HEK293 (cell line): ENCODE measurements around the gene PCSK5.

Experiments used
- FEZF1 ChIP-seq: fragments of 450-650 bp; formaldehyde crosslinking; IDR thresholded peaks from 2 replicates; pipeline ENCODE4 v1.5.1; 2016; ENCODE audit warnings: missing biosample characterization, missing genetic modification characterization
- GFI1B ChIP-seq: fragments of 450-650 bp; formaldehyde crosslinking; IDR thresholded peaks from 2 replicates; pipeline ENCODE4 v1.5.1; 2016; ENCODE audit warnings: missing biosample characterization, missing genetic modification characterization
- OSR2 ChIP-seq: fragments of 450-650 bp; formaldehyde crosslinking; IDR thresholded peaks from 2 replicates; pipeline ENCODE4 v1.5.1; 2016; ENCODE audit warnings: missing biosample characterization, missing genetic modification characterization
- RBAK ChIP-seq: fragments of 450-650 bp; formaldehyde crosslinking; IDR thresholded peaks from 2 replicates; pipeline ENCODE4 v1.5.1; 2016; ENCODE audit warnings: missing biosample characterization, missing genetic modification characterization
- SCRT2 ChIP-seq: fragments of 450-650 bp; formaldehyde crosslinking; IDR thresholded peaks from 2 replicates; pipeline ENCODE4 v1.5.1; 2016; ENCODE audit warnings: missing biosample characterization, missing genetic modification characterization
- SP3 ChIP-seq: fragments of 450-650 bp; formaldehyde crosslinking; IDR thresholded peaks from 2 replicates; pipeline ENCODE4 v1.5.1; 2016; ENCODE audit warnings: missing biosample characterization, missing genetic modification characterization
- TRIM28 ChIP-seq: IDR thresholded peaks from 2 replicates; pipeline ENCODE4 v1.6.1; 2011; ENCODE audit warnings: low read length, control low read depth, borderline replicate concordance
- ZBTB48 ChIP-seq: fragments of 450-650 bp; formaldehyde crosslinking; IDR thresholded peaks from 2 replicates; pipeline ENCODE4 v1.5.1; 2016; ENCODE audit warnings: missing biosample characterization, missing genetic modification characterization
- ZFP41 ChIP-seq: fragments of 450-650 bp; formaldehyde crosslinking; IDR thresholded peaks from 2 replicates; pipeline ENCODE4 v1.5.1; 2016; ENCODE audit warnings: missing biosample characterization, missing genetic modification characterization, borderline replicate concordance
- ZNF138 ChIP-seq: fragments of 450-650 bp; formaldehyde crosslinking; IDR thresholded peaks from 2 replicates; pipeline ENCODE4 v1.5.1; 2016; ENCODE audit warnings: missing biosample characterization, missing genetic modification characterization, borderline replicate concordance
- ZNF560 ChIP-seq: fragments of 450-650 bp; formaldehyde crosslinking; IDR thresholded peaks from 2 replicates; pipeline ENCODE4 v1.5.1; 2017; ENCODE audit warnings: missing biosample characterization, missing genetic modification characterization, borderline replicate concordance
- ZNF777 ChIP-seq: fragments of 450-650 bp; formaldehyde crosslinking; IDR thresholded peaks from 2 replicates; pipeline ENCODE4 v1.5.1; 2017; ENCODE audit warnings: missing biosample characterization, missing genetic modification characterization, borderline replicate concordance
- ZNF785 ChIP-seq: fragments of 450-650 bp; formaldehyde crosslinking; IDR thresholded peaks from 2 replicates; pipeline ENCODE4 v1.5.1; 2016; ENCODE audit warnings: missing biosample characterization, missing genetic modification characterization
- ZNF830 ChIP-seq: fragments of 450-650 bp; IDR thresholded peaks from 2 replicates; pipeline ENCODE4 v1.5.0; 2018; ENCODE audit warnings: missing biosample characterization, missing genetic modification characterization, low read depth, mild to moderate bottlenecking, moderate library complexity
- TF ChIP-seq, protein P1 (sequence below): fragments of 450-650 bp; IDR thresholded peaks from 2 replicates; pipeline ENCODE4 v1.5.1; 2018; ENCODE audit warnings: missing biosample characterization, mild to moderate bottlenecking, missing genetic modification characterization
- TF ChIP-seq, protein P2 (sequence below): fragments of 450-650 bp; formaldehyde crosslinking; IDR thresholded peaks from 2 replicates; pipeline ENCODE4 v1.5.1; 2016; ENCODE audit warnings: missing biosample characterization, missing genetic modification characterization, borderline replicate concordance
- TF ChIP-seq, protein P3 (sequence below): fragments of 450-650 bp; formaldehyde crosslinking; IDR thresholded peaks from 2 replicates; pipeline ENCODE4 v1.5.1; 2016; ENCODE audit warnings: missing biosample characterization, missing genetic modification characterization
- TF ChIP-seq, protein P4 (sequence below): fragments of 450-650 bp; formaldehyde crosslinking; IDR thresholded peaks from 2 replicates; pipeline ENCODE4 v1.5.1; 2016; ENCODE audit warnings: missing biosample characterization, missing genetic modification characterization
- TF ChIP-seq, protein P5 (sequence below): fragments of 450-650 bp; formaldehyde crosslinking; IDR thresholded peaks from 2 replicates; pipeline ENCODE4 v1.5.1; 2016; ENCODE audit warnings: missing biosample characterization, missing genetic modification characterization
- TF ChIP-seq, protein P6 (sequence below): fragments of 450-650 bp; formaldehyde crosslinking; IDR thresholded peaks from 2 replicates; pipeline ENCODE4 v1.5.1; 2017; ENCODE audit warnings: missing biosample characterization, missing genetic modification characterization

The PCSK5 gene

DNA sequence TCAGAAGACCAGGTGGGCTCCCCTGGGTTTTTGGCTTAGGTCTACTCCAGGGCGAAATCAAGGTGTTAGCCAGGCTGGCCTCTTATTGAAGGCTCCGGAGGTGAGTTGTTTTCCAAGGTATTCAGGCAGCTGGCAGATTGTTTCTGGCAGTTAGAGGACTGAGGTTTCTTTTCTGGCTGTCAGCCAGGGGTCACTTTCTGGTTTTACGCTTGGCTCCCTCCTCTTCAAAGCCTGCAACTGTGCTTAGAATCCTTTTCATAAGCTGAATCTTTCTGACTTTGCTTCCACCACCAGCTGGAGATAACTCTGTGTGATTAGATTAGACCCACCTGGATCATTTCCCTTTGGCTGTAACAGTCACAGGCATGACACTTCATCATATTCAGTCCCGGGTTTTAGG is 479.1 kb downstream of the PCSK5 start (continued):
- TF ChIP-seq, protein P1, sequence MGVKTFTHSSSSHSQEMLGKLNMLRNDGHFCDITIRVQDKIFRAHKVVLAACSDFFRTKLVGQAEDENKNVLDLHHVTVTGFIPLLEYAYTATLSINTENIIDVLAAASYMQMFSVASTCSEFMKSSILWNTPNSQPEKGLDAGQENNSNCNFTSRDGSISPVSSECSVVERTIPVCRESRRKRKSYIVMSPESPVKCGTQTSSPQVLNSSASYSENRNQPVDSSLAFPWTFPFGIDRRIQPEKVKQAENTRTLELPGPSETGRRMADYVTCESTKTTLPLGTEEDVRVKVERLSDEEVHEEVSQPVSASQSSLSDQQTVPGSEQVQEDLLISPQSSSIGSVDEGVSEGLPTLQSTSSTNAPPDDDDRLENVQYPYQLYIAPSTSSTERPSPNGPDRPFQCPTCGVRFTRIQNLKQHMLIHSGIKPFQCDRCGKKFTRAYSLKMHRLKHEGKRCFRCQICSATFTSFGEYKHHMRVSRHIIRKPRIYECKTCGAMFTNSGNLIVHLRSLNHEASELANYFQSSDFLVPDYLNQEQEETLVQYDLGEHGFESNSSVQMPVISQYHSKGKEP (tag by site-specific recombination): peak; percentile 11; the same call in 1 of the 2 replicates
- no peak for TF ChIP-seq SCRT2 (tag by site-specific recombination)
- no peak for TF ChIP-seq ZBTB48
- TF ChIP-seq, protein P2, sequence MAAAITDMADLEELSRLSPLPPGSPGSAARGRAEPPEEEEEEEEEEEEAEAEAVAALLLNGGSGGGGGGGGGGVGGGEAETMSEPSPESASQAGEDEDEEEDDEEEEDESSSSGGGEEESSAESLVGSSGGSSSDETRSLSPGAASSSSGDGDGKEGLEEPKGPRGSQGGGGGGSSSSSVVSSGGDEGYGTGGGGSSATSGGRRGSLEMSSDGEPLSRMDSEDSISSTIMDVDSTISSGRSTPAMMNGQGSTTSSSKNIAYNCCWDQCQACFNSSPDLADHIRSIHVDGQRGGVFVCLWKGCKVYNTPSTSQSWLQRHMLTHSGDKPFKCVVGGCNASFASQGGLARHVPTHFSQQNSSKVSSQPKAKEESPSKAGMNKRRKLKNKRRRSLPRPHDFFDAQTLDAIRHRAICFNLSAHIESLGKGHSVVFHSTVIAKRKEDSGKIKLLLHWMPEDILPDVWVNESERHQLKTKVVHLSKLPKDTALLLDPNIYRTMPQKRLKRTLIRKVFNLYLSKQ (tag by site-specific recombination): no peak
- TF ChIP-seq RBAK (tag by site-specific recombination): no peak
- TF ChIP-seq, protein P3, sequence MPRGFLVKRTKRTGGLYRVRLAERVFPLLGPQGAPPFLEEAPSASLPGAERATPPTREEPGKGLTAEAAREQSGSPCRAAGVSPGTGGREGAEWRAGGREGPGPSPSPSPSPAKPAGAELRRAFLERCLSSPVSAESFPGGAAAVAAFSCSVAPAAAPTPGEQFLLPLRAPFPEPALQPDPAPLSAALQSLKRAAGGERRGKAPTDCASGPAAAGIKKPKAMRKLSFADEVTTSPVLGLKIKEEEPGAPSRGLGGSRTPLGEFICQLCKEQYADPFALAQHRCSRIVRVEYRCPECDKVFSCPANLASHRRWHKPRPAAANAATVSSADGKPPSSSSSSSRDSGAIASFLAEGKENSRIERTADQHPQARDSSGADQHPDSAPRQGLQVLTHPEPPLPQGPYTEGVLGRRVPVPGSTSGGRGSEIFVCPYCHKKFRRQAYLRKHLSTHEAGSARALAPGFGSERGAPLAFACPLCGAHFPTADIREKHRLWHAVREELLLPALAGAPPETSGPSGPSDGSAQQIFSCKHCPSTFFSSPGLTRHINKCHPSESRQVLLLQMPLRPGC (tag by site-specific recombination): no peak
- TF ChIP-seq FEZF1 (tag by site-specific recombination): no peak
- peak; percentile 82 for TF ChIP-seq OSR2 (tag by site-specific recombination)
- no peak for TF ChIP-seq SP3 (tag by site-specific recombination)
- TF ChIP-seq, protein P4, sequence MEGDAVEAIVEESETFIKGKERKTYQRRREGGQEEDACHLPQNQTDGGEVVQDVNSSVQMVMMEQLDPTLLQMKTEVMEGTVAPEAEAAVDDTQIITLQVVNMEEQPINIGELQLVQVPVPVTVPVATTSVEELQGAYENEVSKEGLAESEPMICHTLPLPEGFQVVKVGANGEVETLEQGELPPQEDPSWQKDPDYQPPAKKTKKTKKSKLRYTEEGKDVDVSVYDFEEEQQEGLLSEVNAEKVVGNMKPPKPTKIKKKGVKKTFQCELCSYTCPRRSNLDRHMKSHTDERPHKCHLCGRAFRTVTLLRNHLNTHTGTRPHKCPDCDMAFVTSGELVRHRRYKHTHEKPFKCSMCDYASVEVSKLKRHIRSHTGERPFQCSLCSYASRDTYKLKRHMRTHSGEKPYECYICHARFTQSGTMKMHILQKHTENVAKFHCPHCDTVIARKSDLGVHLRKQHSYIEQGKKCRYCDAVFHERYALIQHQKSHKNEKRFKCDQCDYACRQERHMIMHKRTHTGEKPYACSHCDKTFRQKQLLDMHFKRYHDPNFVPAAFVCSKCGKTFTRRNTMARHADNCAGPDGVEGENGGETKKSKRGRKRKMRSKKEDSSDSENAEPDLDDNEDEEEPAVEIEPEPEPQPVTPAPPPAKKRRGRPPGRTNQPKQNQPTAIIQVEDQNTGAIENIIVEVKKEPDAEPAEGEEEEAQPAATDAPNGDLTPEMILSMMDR (tag by site-specific recombination): no peak
- no peak for TF ChIP-seq ZNF138 (tag by site-specific recombination)
- TF ChIP-seq ZNF560 (tag by site-specific recombination): no peak
- no peak for TF ChIP-seq ZNF830
- TF ChIP-seq, protein P5, sequence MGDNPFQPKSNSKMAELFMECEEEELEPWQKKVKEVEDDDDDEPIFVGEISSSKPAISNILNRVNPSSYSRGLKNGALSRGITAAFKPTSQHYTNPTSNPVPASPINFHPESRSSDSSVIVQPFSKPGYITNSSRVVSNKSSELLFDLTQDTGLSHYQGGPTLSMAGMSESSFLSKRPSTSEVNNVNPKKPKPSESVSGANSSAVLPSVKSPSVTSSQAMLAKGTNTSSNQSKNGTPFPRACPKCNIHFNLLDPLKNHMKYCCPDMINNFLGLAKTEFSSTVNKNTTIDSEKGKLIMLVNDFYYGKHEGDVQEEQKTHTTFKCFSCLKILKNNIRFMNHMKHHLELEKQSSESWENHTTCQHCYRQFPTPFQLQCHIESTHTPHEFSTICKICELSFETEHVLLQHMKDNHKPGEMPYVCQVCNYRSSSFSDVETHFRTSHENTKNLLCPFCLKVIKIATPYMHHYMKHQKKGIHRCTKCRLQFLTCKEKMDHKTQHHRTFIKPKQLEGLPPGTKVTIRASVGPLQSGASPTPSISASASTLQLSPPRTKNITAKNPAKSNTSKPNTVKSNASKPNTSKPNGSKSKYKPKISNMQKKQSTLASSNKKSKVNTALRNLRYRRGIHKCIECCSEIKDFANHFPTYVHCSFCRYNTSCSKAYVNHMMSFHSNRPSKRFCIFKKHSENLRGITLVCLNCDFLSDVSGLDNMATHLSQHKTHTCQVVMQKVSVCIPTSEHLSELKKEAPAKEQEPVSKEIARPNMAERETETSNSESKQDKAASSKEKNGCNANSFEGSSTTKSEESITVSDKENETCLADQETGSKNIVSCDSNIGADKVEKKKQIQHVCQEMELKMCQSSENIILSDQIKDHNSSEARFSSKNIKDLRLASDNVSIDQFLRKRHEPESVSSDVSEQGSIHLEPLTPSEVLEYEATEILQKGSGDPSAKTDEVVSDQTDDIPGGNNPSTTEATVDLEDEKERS: no peak
- TF ChIP-seq, protein P6, sequence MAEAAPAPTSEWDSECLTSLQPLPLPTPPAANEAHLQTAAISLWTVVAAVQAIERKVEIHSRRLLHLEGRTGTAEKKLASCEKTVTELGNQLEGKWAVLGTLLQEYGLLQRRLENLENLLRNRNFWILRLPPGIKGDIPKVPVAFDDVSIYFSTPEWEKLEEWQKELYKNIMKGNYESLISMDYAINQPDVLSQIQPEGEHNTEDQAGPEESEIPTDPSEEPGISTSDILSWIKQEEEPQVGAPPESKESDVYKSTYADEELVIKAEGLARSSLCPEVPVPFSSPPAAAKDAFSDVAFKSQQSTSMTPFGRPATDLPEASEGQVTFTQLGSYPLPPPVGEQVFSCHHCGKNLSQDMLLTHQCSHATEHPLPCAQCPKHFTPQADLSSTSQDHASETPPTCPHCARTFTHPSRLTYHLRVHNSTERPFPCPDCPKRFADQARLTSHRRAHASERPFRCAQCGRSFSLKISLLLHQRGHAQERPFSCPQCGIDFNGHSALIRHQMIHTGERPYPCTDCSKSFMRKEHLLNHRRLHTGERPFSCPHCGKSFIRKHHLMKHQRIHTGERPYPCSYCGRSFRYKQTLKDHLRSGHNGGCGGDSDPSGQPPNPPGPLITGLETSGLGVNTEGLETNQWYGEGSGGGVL (tag by site-specific recombination): no peak
- no peak for TF ChIP-seq TRIM28
- no peak for TF ChIP-seq ZNF785
- TF ChIP-seq GFI1B (tag by site-specific recombination): peak; percentile 44; the same call in 1 of the 2 replicates
- TF ChIP-seq ZNF777 (tag by site-specific recombination): no peak
- no peak for TF ChIP-seq ZFP41 (tag by site-specific recombination)
